Subcutaneous adipose tissue (tissue), 4 donors: ENCODE measurements around the gene CDK17. TPM values are rescaled to one million over a fixed set of nuclear protein-coding genes. Genes with fewer than 3 reads are reported as not detected.

Experiments
- CTCF ChIP-seq: fragments of 450-650 bp; IDR thresholded peaks from one replicate; pipeline ENCODE4 v1.5.1; 2016; ENCODE audit warnings: low read depth, mild to moderate bottlenecking, control low read depth, antibody characterized with exemption, moderate library complexity
- total RNA-seq, 4 donors: library from RNA; depleted of rRNA; stranded (reverse); fragments of >200 nt; gene quantifications; one replicate each; pipeline ENCODE4 v1.1.0, GENCODE V29; 2016

Gene CDK17
- 10 to 100 TPM; 54.7 to 83.5 (median 63.2) TPM for total RNA-seq

- TF ChIP-seq CTCF = no peak
Observed at GRCh38 chr12:96399919-96400630, at the start of gene CDK17. Gene CDK17, minus strand, starts transcription at chr12:96400439. Its CDS starts 65,603 bp downstream, at chr12:96334836.

- no peak for TF ChIP-seq CTCF
Observed at GRCh38 chr12:96448300-96448699, 48.1 kb upstream of the CDK17 start.

- TF ChIP-seq CTCF = no peak
Observed at GRCh38 chr12:96447256-96447655, 47.0 kb upstream of the CDK17 start.

- no peak for TF ChIP-seq CTCF
Observed at GRCh38 chr12:96445691-96446583, 45.7 kb upstream of the CDK17 start.

- no peak for TF ChIP-seq CTCF
Observed at GRCh38 chr12:96444399-96444798, 44.2 kb upstream of the CDK17 start.

- no peak for TF ChIP-seq CTCF
Observed at GRCh38 chr12:96442906-96443305, 42.7 kb upstream of the CDK17 start.

GRCh38 chr12:96441816-96442215 lies 41.6 kb upstream of the CDK17 start:
- TF ChIP-seq CTCF = no peak
